Mucosa of rectum (tissue), 2 donors: ENCODE results near the gene BANP.

ENCODE experiments used
- H3K27ac ChIP-seq, 2 donors: one replicate each; pipeline ENCODE4 v1.7.0; 2013; ENCODE audit warnings: inconsistent platforms in 2 of 2, low read depth in 2 of 2, low read length in 2 of 2
- H3K27me3 ChIP-seq, 2 donors: one replicate each; pipeline ENCODE4 v1.7.0; 2013; ENCODE audit warnings: low read length in 2 of 2; ENCODE audit not compliant: control insufficient read depth in 2 of 2, insufficient read depth in 2 of 2
- H3K36me3 ChIP-seq, 2 donors: one replicate each; pipeline ENCODE4 v1.7.0; 2013; ENCODE audit warnings: low read length in 2 of 2; ENCODE audit not compliant: control insufficient read depth in 2 of 2, insufficient read depth in 2 of 2
- H3K4me1 ChIP-seq, 2 donors: one replicate each; pipeline ENCODE4 v1.7.0; 2013; ENCODE audit warnings: low read length in 2 of 2, mild to moderate bottlenecking in 1 of 2; ENCODE audit not compliant: control insufficient read depth in 2 of 2, insufficient read depth in 2 of 2
- H3K4me3 ChIP-seq, 2 donors: one replicate each; pipeline ENCODE4 v1.7.0; 2013; ENCODE audit warnings: low read length in 2 of 2
- H3K9ac ChIP-seq, 2 donors: one replicate each; pipeline ENCODE4 v1.7.0; 2013; ENCODE audit warnings: low read length in 2 of 2, low read depth in 1 of 2, mild to moderate bottlenecking in 1 of 2
- H3K9me3 ChIP-seq, 2 donors: one replicate each; pipeline ENCODE4 v1.7.0; 2013; ENCODE audit warnings: low read length in 2 of 2; ENCODE audit not compliant: control insufficient read depth in 2 of 2
- donor health status: healthy.
- donor health status: Normal muscosa, but diverticular disease.

BANP gene

GRCh38 chr16:88004391-88004790, 53.2 kb downstream of the BANP start:
- H3K4me3 ChIP-seq, result no peak overlapping the region
- H3K9me3 ChIP-seq, result no peaks in the 10 kb centered on the region
- no peak overlapping the region for H3K27ac ChIP-seq
- H3K36me3 ChIP-seq, result peaks cover 22 to 23% of the 10 kb centered on the region in 2 donors
- no peaks in the 10 kb centered on the region for H3K27me3 ChIP-seq
- H3K9ac ChIP-seq, result no peak overlapping the region
- no peaks in the 10 kb centered on the region for H3K4me1 ChIP-seq

GRCh38 chr16:88005181-88005581, 53.9 kb downstream of the BANP start:
- Histone ChIP-seq H3K9ac (no peak overlapping the region), H3K36me3 (peaks cover 22 to 23% of the 10 kb centered on the region in 2 donors), H3K9me3 (no peaks in the 10 kb centered on the region)

DNA sequence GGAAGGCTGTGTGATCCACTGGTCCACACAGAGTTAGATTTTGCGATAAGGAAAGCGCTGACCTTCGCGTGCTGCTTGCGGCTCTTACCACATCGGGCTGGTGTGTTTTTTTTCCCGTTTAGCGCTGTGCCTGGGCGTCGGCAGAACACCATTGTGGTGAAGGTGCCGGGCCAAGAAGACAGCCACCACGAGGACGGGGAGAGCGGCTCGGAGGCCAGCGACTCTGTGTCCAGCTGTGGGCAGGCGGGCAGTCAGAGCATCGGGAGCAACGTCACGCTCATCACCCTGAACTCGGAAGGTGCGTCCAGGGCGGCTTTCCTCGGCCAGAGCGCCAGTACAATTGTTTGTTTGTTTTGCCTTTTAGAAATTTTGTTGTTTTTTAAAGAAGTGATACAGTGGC, 54.7 kb downstream of the BANP start:
- Histone ChIP-seq H3K27ac (no peak overlapping the region), H3K9me3 (no peaks in the 10 kb centered on the region), H3K36me3 (peaks cover 28 to 29% of the 10 kb centered on the region in 2 donors), H3K27me3 (no peaks in the 10 kb centered on the region), H3K4me3 (no peak overlapping the region), H3K4me1 (no peaks in the 10 kb centered on the region), H3K9ac (no peak overlapping the region)

More at GRCh38 chr16:88005181-88005581, 53.9 kb downstream of the BANP start:
- H3K27ac ChIP-seq, result no peak overlapping the region
- no peak overlapping the region for H3K4me3 ChIP-seq
- no peaks in the 10 kb centered on the region for H3K27me3 ChIP-seq
- H3K4me1 ChIP-seq, result no peaks in the 10 kb centered on the region

DNA sequence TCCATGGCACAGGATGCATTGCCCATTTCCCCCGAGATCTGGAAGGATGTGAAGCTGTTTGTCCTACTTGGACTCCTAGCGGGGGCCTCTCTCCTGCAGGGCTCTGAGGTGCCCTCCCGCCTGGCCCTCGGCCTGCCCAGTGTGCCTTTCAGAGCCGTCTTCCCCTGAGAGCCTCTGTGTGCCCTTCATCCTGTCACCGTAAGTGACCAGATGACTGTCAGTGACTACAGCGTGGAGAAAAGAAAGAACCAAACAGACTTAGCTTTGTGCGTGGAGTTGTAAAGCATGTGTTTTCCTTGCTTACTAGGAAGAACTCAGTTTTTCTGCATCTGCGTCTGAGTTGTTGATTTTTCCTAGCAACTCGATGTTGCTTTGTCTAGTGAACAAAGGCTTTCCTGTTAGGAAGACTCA, 56.1 kb downstream of the BANP start:
- Histone ChIP-seq H3K9ac (no peak overlapping the region), H3K27ac (no peak overlapping the region), H3K36me3 (peaks cover 26 to 29% of the 10 kb centered on the region in 2 donors), H3K27me3 (no peaks in the 10 kb centered on the region), H3K9me3 (no peaks in the 10 kb centered on the region), H3K4me3 (no peak overlapping the region), H3K4me1 (peaks cover 0 to under 1% of the 10 kb centered on the region in 2 donors)

DNA sequence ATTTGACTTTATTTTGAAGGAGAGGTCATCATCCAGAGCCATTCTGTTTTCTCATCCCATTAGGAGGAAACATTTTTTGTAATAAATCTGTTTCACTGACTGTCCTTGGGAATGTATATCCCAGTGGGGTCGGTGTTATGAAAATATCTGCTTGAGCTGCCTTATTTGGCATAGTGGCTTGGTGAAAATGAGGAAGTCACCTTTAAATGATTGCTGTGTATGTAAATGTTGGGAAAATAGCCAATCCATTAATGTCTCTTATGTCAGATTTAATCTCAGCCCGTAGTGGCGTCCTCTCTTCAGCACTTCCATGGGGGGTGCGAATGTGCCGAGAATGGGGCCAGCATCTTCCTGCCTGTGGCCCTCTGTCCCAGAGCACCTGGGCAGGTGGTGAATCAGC, 57.6 kb downstream of the BANP start:
- Histone ChIP-seq H3K27me3 (no peaks in the 10 kb centered on the region), H3K9me3 (no peaks in the 10 kb centered on the region), H3K27ac (no peak overlapping the region), H3K9ac (no peak overlapping the region), H3K36me3 (peaks cover 21 to 31% of the 10 kb centered on the region in 2 donors), H3K4me3 (no peak overlapping the region), H3K4me1 (peaks cover 8 to 12% of the 10 kb centered on the region in 2 donors)

GRCh38 chr16:88009563-88010342, 58.5 kb downstream of the BANP start:
- Histone ChIP-seq H3K27ac (no peak overlapping the region), H3K4me3 (no peak overlapping the region), H3K9ac (no peak overlapping the region), H3K36me3 (peaks cover 15 to 24% of the 10 kb centered on the region in 2 donors), H3K9me3 (no peaks in the 10 kb centered on the region), H3K4me1 (peaks cover 16 to 21% of the 10 kb centered on the region in 2 donors), H3K27me3 (no peaks in the 10 kb centered on the region)

- no peaks in the 10 kb centered on the region for H3K27me3 ChIP-seq
- peaks cover 20 to 27% of the 10 kb centered on the region in 2 donors for H3K4me1 ChIP-seq
- no peak overlapping the region for H3K27ac ChIP-seq
- H3K36me3 ChIP-seq, result peaks cover 13 to 23% of the 10 kb centered on the region in 2 donors
- H3K9me3 ChIP-seq, result no peaks in the 10 kb centered on the region
- no peak overlapping the region for H3K9ac ChIP-seq
- no peak overlapping the region for H3K4me3 ChIP-seq
Observed at GRCh38 chr16:88010343-88010967, 59.2 kb downstream of the BANP start.

- no peaks in the 10 kb centered on the region for H3K9me3 ChIP-seq
- peaks cover 11 to 20% of the 10 kb centered on the region in 2 donors for H3K36me3 ChIP-seq
- peaks cover 20 to 27% of the 10 kb centered on the region in 2 donors for H3K4me1 ChIP-seq
- H3K9ac ChIP-seq, result no peak overlapping the region
- H3K27ac ChIP-seq, result no peak overlapping the region
- no peaks in the 10 kb centered on the region for H3K27me3 ChIP-seq
- no peak overlapping the region for H3K4me3 ChIP-seq
Observed at GRCh38 chr16:88010968-88011483, 59.8 kb downstream of the BANP start.

- Histone ChIP-seq H3K27me3 (no peaks in the 10 kb centered on the region), H3K27ac (peak overlapping the region; percentile 93 to 95), H3K9me3 (no peaks in the 10 kb centered on the region), H3K36me3 (peaks cover 11 to 16% of the 10 kb centered on the region in 2 donors), H3K4me1 (peaks cover 20 to 27% of the 10 kb centered on the region in 2 donors), H3K4me3 (no peak overlapping the region), H3K9ac (peak overlapping the region in 1 of 2 donors; percentile 66)
Observed at GRCh38 chr16:88012360-88012759, 61.1 kb downstream of the BANP start.

- peak overlapping the region in 1 of 2 donors; percentile 22 for H3K4me3 ChIP-seq
- H3K4me1 ChIP-seq, result peaks cover 20 to 27% of the 10 kb centered on the region in 2 donors
- H3K27ac ChIP-seq, result peak overlapping the region; percentile 93 to 95
- H3K36me3 ChIP-seq, result peaks cover 7 to 10% of the 10 kb centered on the region in 2 donors
- no peaks in the 10 kb centered on the region for H3K9me3 ChIP-seq
- H3K9ac ChIP-seq, result peak overlapping the region; percentile 54 to 66
- H3K27me3 ChIP-seq, result no peaks in the 10 kb centered on the region
Observed at GRCh38 chr16:88013091-88013609, 61.9 kb downstream of the BANP start.
